WTC11 (cell line): ENCODE data around the gene SDR42E2. TPM values are rescaled to one million over a fixed set of nuclear protein-coding genes. Genes with fewer than 3 reads are reported as not detected.

Experiments used
- ATAC-seq: fragments of 200-7000 bp; cut with Tn5 transposase; 2 replicates; pipeline ENCODE4 v1.10.0; 2021; ENCODE audit warnings: mild to moderate bottlenecking, moderate library complexity
- CTCF ChIA-PET: fragments of 300-600 bp; sonication (Branson Sonifier 250); formaldehyde crosslinking; loops from one replicate; lab custom pipeline; 2021; ENCODE audit warnings: antibody characterized with exemption; lab: Charles Lee
- POLR2A ChIA-PET: fragments of 350-600 bp; sonication (Branson Sonifier 250); formaldehyde crosslinking; loops from one replicate; lab custom pipeline; 2021; ENCODE audit warnings: antibody characterized with exemption; lab: Charles Lee
- DNase-seq: peaks from one replicate; pipeline ENCODE4 v3.0.0; 2021; ENCODE audit warnings: low spot score
- H3K27ac Mint-ChIP-seq: 2 replicates; pipeline ENCODE4 v1.8.0; 2021; ENCODE audit warnings: mixed read lengths
- H3K27me3 Mint-ChIP-seq: 2 replicates; pipeline ENCODE4 v1.8.0; 2021; ENCODE audit warnings: low read depth, mild to moderate bottlenecking, moderate library complexity, mixed read lengths
- H3K36me3 Mint-ChIP-seq: 2 replicates; pipeline ENCODE4 v1.8.0; 2021; ENCODE audit warnings: mixed read lengths
- H3K4me1 Mint-ChIP-seq: 2 replicates; pipeline ENCODE4 v1.8.0; 2022; ENCODE audit warnings: mixed read lengths
- H3K4me3 Mint-ChIP-seq: 2 replicates; pipeline ENCODE4 v1.8.0; 2021; ENCODE audit warnings: mild to moderate bottlenecking, moderate library complexity, mixed read lengths
- H3K9me3 Mint-ChIP-seq: 2 replicates; pipeline ENCODE4 v1.8.0; 2021; ENCODE audit warnings: mixed read lengths
- CDX4 ChIP-seq: fragments of 250-450 bp; sonication (Bioruptor Pico); IDR thresholded peaks from 2 replicates; pipeline ENCODE4 v1.9.0; 2021; ENCODE audit warnings: moderate library complexity, mild to moderate bottlenecking, inconsistent platforms, borderline replicate concordance
- CREB1 ChIP-seq: sonication (generic); formaldehyde crosslinking; IDR thresholded peaks from 2 replicates; pipeline ENCODE4 v1.8.0; 2023; ENCODE audit warnings: mild to moderate bottlenecking, missing genetic modification reagents
- CTCF ChIP-seq: fragments of 200-600 bp; IDR thresholded peaks from 2 replicates; pipeline ENCODE4 v1.8.0; 2022; ENCODE audit warnings: antibody characterized with exemption
- E2F1 ChIP-seq: sonication (generic); formaldehyde crosslinking; IDR thresholded peaks from 2 replicates; pipeline ENCODE4 v1.8.0; 2022; ENCODE audit warnings: mild to moderate bottlenecking, missing genetic modification reagents
- E2F4 ChIP-seq: sonication (generic); formaldehyde crosslinking; IDR thresholded peaks from 2 replicates; pipeline ENCODE4 v1.8.1; 2022; ENCODE audit warnings: low read depth, mild to moderate bottlenecking, moderate library complexity, missing genetic modification reagents, borderline replicate concordance
- ESRRA ChIP-seq: sonication (generic); formaldehyde crosslinking; IDR thresholded peaks from 2 replicates; pipeline ENCODE4 v1.8.1; 2022; ENCODE audit warnings: mild to moderate bottlenecking, missing genetic modification reagents, borderline replicate concordance
- FOXP1 ChIP-seq: sonication (generic); formaldehyde crosslinking; IDR thresholded peaks from 2 replicates; pipeline ENCODE4 v1.8.0; 2022; ENCODE audit warnings: missing genetic modification reagents, mild to moderate bottlenecking, moderate library complexity, borderline replicate concordance
- GABPB1 ChIP-seq: sonication (generic); formaldehyde crosslinking; IDR thresholded peaks from 2 replicates; pipeline ENCODE4 v1.8.1; 2023; ENCODE audit warnings: mild to moderate bottlenecking, missing genetic modification reagents
- GTF2I ChIP-seq: fragments of 250-450 bp; sonication (Bioruptor Pico); conservative IDR thresholded peaks from 2 replicates; pipeline ENCODE4 v1.4.0; 2021; ENCODE audit warnings: mild to moderate bottlenecking
- HMGA2 ChIP-seq: fragments of 250-450 bp; sonication (Bioruptor Pico); IDR thresholded peaks from 2 replicates; pipeline ENCODE4 v1.4.0; 2021; ENCODE audit warnings: mild to moderate bottlenecking, moderate library complexity
- IRF1 ChIP-seq: sonication (generic); formaldehyde crosslinking; IDR thresholded peaks from 2 replicates; pipeline ENCODE4 v1.8.0; 2023; ENCODE audit warnings: missing genetic modification reagents
- NFATC4 ChIP-seq: fragments of 250-450 bp; sonication (Bioruptor Pico); IDR thresholded peaks from 2 replicates; pipeline ENCODE4 v1.9.0; 2021; ENCODE audit warnings: mild to moderate bottlenecking
- NFE2L1 ChIP-seq: sonication (generic); formaldehyde crosslinking; IDR thresholded peaks from 2 replicates; pipeline ENCODE4 v1.8.1; 2023; ENCODE audit warnings: missing genetic modification reagents
- OVOL2 ChIP-seq: fragments of 250-450 bp; sonication (Bioruptor Pico); IDR thresholded peaks from 2 replicates; pipeline ENCODE4 v1.9.0; 2021; ENCODE audit warnings: mild to moderate bottlenecking, borderline replicate concordance
- PRRX2 ChIP-seq: fragments of 250-450 bp; sonication (Bioruptor Pico); IDR thresholded peaks from 2 replicates; pipeline ENCODE4 v1.8.0; 2021; ENCODE audit warnings: mild to moderate bottlenecking
- RELA ChIP-seq: sonication (generic); formaldehyde crosslinking; IDR thresholded peaks from 2 replicates; pipeline ENCODE4 v1.8.1; 2022; ENCODE audit warnings: missing genetic modification reagents, mild to moderate bottlenecking, borderline replicate concordance
- SMAD3 ChIP-seq: sonication (generic); formaldehyde crosslinking; IDR thresholded peaks from 2 replicates; pipeline ENCODE4 v1.8.0; 2022; ENCODE audit warnings: missing genetic modification reagents, mild to moderate bottlenecking, borderline replicate concordance
- SP1 ChIP-seq: sonication (generic); formaldehyde crosslinking; conservative IDR thresholded peaks from 2 replicates; pipeline ENCODE4 v1.8.1; 2022; ENCODE audit warnings: missing genetic modification reagents
- USF1 ChIP-seq: sonication (generic); formaldehyde crosslinking; IDR thresholded peaks from 2 replicates; pipeline ENCODE4 v1.8.0; 2022; ENCODE audit warnings: mild to moderate bottlenecking, missing genetic modification reagents
- USF2 ChIP-seq: sonication (generic); formaldehyde crosslinking; IDR thresholded peaks from 2 replicates; pipeline ENCODE4 v1.8.1; 2023; ENCODE audit warnings: mild to moderate bottlenecking, missing genetic modification reagents, moderate library complexity
- ZNF219 ChIP-seq: sonication (generic); formaldehyde crosslinking; IDR thresholded peaks from 2 replicates; pipeline ENCODE4 v1.8.0; 2023; ENCODE audit warnings: missing genetic modification reagents, mild to moderate bottlenecking, borderline replicate concordance
- ZNF281 ChIP-seq: sonication (generic); formaldehyde crosslinking; IDR thresholded peaks from 2 replicates; pipeline ENCODE4 v1.8.0; 2023; ENCODE audit warnings: mild to moderate bottlenecking, missing genetic modification reagents
- ZNF671 ChIP-seq: fragments of 250-450 bp; sonication (Bioruptor Pico); IDR thresholded peaks from 2 replicates; pipeline ENCODE4 v1.8.0; 2021; ENCODE audit warnings: mild to moderate bottlenecking
- total RNA-seq: library from RNA; stranded (reverse); gene quantifications from 3 replicates; pipeline ENCODE4 v1.2.3, GENCODE V29; 2021

SDR42E2 gene
- total RNA-seq, 1 experiment from 2014 or later: 0.13 TPM

- TF ChIP-seq NFE2L1: peak; percentile 73; the same call in 1 of the 2 replicates
- no peak for TF ChIP-seq NFATC4 (CRISPR knock-in tag)
- 0 out of 2 replicates have a peak, but pooled peaks have one; percentile 26 for TF ChIP-seq RELA (CRISPR knock-in tag)
- no peak for TF ChIP-seq HMGA2 (CRISPR knock-in tag)
- TF ChIP-seq CDX4 (CRISPR knock-in tag): no peak
- no peak for TF ChIP-seq OVOL2 (CRISPR knock-in tag)
- TF ChIP-seq SP1 (CRISPR knock-in tag): peak; percentile 85
- peak; percentile 82 for TF ChIP-seq FOXP1
- TF ChIP-seq USF2 (CRISPR knock-in tag): 0 out of 2 replicates have a peak, but pooled peaks have one; percentile 19
Observed at GRCh38 chr16:22190081-22190775, 27.9 kb downstream of the SDR42E2 start (continued).

- CTCF ChIA-PET: interaction anchor here (0.6 to 2.4 kb wide), 10 partner anchors 10 to 188 kb away, joined by 3 to 14 read pairs (median 5); partner anchors contain the start of gene EEF2K
- H3K4me1 Mint-ChIP-seq: peaks cover 38% of the 10 kb centered on the region
- POLR2A ChIA-PET: interaction anchor here (0.5 to 2.2 kb wide), 7 partner anchors 11 to 595 kb away, joined by 3 to 7 read pairs (median 3); partner anchors contain the start of gene EEF2K
- DNase-seq (peak; percentile 100), ATAC-seq (peak; percentile 78)
- H3K4me3 Mint-ChIP-seq: peak overlapping the region; percentile 88
- no peaks in the 10 kb centered on the region for H3K9me3 Mint-ChIP-seq
- H3K27ac Mint-ChIP-seq: peak overlapping the region; percentile 98
- no peaks in the 10 kb centered on the region for H3K36me3 Mint-ChIP-seq
- H3K27me3 Mint-ChIP-seq: peaks cover 18% of the 10 kb centered on the region
- TF ChIP-seq CREB1 (CRISPR knock-in tag) (no peak), GTF2I (CRISPR knock-in tag) (0 out of 2 replicates have a peak, but pooled peaks have one; percentile 26), USF1 (CRISPR knock-in tag) (no peak), ZNF281 (CRISPR knock-in tag) (no peak), E2F4 (CRISPR knock-in tag) (no peak), ZNF219 (CRISPR knock-in tag) (no peak), ESRRA (CRISPR knock-in tag) (no peak), GABPB1 (CRISPR knock-in tag) (peak; percentile 74; the same call in 1 of the 2 replicates), FOXP1 (no peak), PRRX2 (CRISPR knock-in tag) (no peak), CTCF (no peak), ZNF671 (CRISPR knock-in tag) (no peak), SMAD3 (CRISPR knock-in tag) (no peak), USF2 (CRISPR knock-in tag) (no peak), IRF1 (CRISPR knock-in tag) (no peak), E2F1 (no peak)
Observed at GRCh38 chr16:22190776-22191531, 28.6 kb downstream of the SDR42E2 start.
